Natural killer cell (primary cell): ENCODE measurements around the gene USP19. TPM values are rescaled to one million over a fixed set of nuclear protein-coding genes. Genes with fewer than 3 reads are reported as not detected.

ENCODE experiments used
- ATAC-seq, 3 donors: fragments of 150-1000 bp in 2 of 3; fragments of 200-7000 bp in 1 of 3; cut with Tn5 transposase; 1 replicate in 1 of 3; 2 replicates in 2 of 3; pipeline ENCODE4 v1.10.0; 2021; ENCODE audit warnings: mild to moderate bottlenecking in 2 of 3, moderate library complexity in 2 of 3
- DNase-seq, 2 donors: peaks; one replicate each; pipeline versions ENCODE4 v3.0.0 to v3.0.0-alpha.2; 2013 to 2021; ENCODE audit warnings: mixed read lengths in 1 of 2
- H3K27ac ChIP-seq: one replicate; pipeline ENCODE4 v1.5.1; 2013; ENCODE audit warnings: mild to moderate bottlenecking, low read length
- H3K27me3 ChIP-seq: one replicate; pipeline ENCODE4 v1.6.1; 2013; ENCODE audit warnings: low read length; ENCODE audit not compliant: control insufficient read depth, insufficient read depth
- H3K36me3 ChIP-seq: one replicate; pipeline ENCODE4 v1.6.1; 2013; ENCODE audit warnings: low read length; ENCODE audit not compliant: control insufficient read depth, insufficient read depth
- H3K4me1 ChIP-seq: one replicate; pipeline ENCODE4 v1.6.1; 2013; ENCODE audit warnings: low read length; ENCODE audit not compliant: control insufficient read depth, insufficient read depth
- H3K4me3 ChIP-seq: one replicate; pipeline ENCODE4 v1.5.1; 2013; ENCODE audit warnings: low read length
- H3K9me3 ChIP-seq: one replicate; pipeline ENCODE4 v1.6.1; 2013; ENCODE audit warnings: low read length; ENCODE audit not compliant: control insufficient read depth, insufficient read depth
- H3K27ac Mint-ChIP-seq, 2 donors: one replicate each; pipeline ENCODE4 v1.8.0; 2022; ENCODE audit warnings: mild to moderate bottlenecking in 2 of 2, mixed read lengths in 2 of 2, moderate library complexity in 1 of 2
- H3K27me3 Mint-ChIP-seq, 2 donors: one replicate each; pipeline ENCODE4 v1.8.0; 2022; ENCODE audit warnings: low read depth in 2 of 2, mixed read lengths in 2 of 2
- H3K36me3 Mint-ChIP-seq: one replicate; pipeline ENCODE4 v1.8.0; 2022; ENCODE audit warnings: mixed read lengths
- H3K4me1 Mint-ChIP-seq, 2 donors: one replicate each; pipeline ENCODE4 v1.8.0; 2022; ENCODE audit warnings: mixed read lengths in 2 of 2
- H3K4me3 Mint-ChIP-seq: one replicate; pipeline ENCODE4 v1.8.0; 2022; ENCODE audit warnings: mild to moderate bottlenecking, moderate library complexity, mixed read lengths
- H3K9me3 Mint-ChIP-seq, 2 donors: one replicate each; pipeline ENCODE4 v1.8.0; 2022; ENCODE audit warnings: mixed read lengths in 2 of 2
- WGBS: methylation state at CpG from one replicate; pipeline ENCODE4 v1.1.7; 2013; ENCODE audit warnings: missing lambda C conversion rate; ENCODE audit not compliant: insufficient coverage; 5-methylcytosine and 5-hydroxymethylcytosine counted together
- intact Hi-C: fragments of 100-400 bp; cut with micrococcal nuclease; formaldehyde crosslinking; loops from one replicate; pipeline ENCODE4 v1.14.2; 2022
- total RNA-seq, 4 donors: library from RNA; stranded (reverse); fragments of 120-200 nt in 1 of 4; gene quantifications; one replicate each; pipeline versions ENCODE4 v1.2.3 to v1.2.4, GENCODE V29; 2013 to 2022
- TF ChIP-seq, protein P1 (sequence below): fragments of 200-600 bp; IDR thresholded peaks from one replicate; pipeline ENCODE4 v1.8.0; 2022; ENCODE audit warnings: antibody characterized with exemption

The USP19 gene
- total RNA-seq, 3 donors from 2014 or later (not counting 1 experiment from before 2014, with no cell fraction given) = 68.6 to 71.5 (median 68.6) TPM

DNA sequence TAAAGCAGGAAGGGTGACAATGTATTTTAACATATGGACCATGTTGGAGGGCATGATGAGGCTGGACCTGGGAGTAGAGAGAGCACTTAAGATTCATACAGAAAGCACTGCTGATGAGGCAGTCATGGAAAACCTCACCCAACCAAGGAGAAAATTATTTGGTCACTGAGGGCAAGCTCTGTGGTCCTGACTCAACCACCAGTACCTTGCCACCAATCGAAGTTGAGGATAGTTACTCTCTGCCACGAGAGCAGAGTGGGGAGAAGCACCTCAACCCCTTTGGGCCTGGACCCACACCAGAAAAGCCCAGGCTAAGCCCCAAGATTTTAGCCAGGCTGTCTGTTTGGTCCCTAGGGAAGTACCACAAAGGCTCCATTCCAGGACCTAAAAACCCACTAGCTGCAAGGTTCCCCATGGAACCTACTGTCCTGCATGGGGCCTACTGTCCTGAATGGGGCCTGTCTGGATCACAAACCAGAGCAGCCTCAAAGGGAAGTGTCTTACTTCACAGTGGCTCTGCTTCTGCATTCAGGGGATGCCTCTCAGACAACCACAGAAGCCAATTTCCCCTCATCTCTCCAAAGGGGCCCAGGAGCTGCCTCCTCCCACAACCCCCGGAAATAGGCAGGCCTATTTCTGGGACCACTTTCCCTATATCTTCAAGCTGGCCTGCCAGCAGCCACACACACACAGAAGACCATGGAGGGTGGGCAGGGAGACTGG, 41.3 kb upstream of the USP19 start:
- Histone ChIP-seq H3K4me3 (no peak overlapping the region), H3K4me1 (peaks cover 20% of the 10 kb centered on the region), H3K27ac (no peak overlapping the region), H3K36me3 (peaks cover 12% of the 10 kb centered on the region), H3K9me3 (no peaks in the 10 kb centered on the region), H3K27me3 (no peaks in the 10 kb centered on the region)
- Mint-ChIP-seq H3K4me3 (no peak overlapping the region), H3K4me1 (peaks cover 20 to 27% of the 10 kb centered on the region in 2 donors), H3K9me3 (no peaks in the 10 kb centered on the region), H3K36me3 (no peaks in the 10 kb centered on the region), H3K27me3 (no peaks in the 10 kb centered on the region), H3K27ac (no peak overlapping the region)
- ATAC-seq = no peak
- 69% methylated on average over 2 of the region's 3 CpGs for WGBS
- DNase-seq = peak in 1 of 2 donors; percentile 2
- TF ChIP-seq, protein P1, sequence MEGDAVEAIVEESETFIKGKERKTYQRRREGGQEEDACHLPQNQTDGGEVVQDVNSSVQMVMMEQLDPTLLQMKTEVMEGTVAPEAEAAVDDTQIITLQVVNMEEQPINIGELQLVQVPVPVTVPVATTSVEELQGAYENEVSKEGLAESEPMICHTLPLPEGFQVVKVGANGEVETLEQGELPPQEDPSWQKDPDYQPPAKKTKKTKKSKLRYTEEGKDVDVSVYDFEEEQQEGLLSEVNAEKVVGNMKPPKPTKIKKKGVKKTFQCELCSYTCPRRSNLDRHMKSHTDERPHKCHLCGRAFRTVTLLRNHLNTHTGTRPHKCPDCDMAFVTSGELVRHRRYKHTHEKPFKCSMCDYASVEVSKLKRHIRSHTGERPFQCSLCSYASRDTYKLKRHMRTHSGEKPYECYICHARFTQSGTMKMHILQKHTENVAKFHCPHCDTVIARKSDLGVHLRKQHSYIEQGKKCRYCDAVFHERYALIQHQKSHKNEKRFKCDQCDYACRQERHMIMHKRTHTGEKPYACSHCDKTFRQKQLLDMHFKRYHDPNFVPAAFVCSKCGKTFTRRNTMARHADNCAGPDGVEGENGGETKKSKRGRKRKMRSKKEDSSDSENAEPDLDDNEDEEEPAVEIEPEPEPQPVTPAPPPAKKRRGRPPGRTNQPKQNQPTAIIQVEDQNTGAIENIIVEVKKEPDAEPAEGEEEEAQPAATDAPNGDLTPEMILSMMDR = no peak
- intact Hi-C loops = no loop called here

GRCh38 chr3:49161197-49161596, 40.6 kb upstream of the USP19 start:
- Mint-ChIP-seq H3K4me1 (peaks cover 20 to 27% of the 10 kb centered on the region in 2 donors), H3K27me3 (no peaks in the 10 kb centered on the region), H3K4me3 (no peak overlapping the region), H3K27ac (no peak overlapping the region), H3K36me3 (no peaks in the 10 kb centered on the region), H3K9me3 (no peaks in the 10 kb centered on the region)
- Histone ChIP-seq H3K27ac (no peak overlapping the region), H3K27me3 (no peaks in the 10 kb centered on the region), H3K9me3 (no peaks in the 10 kb centered on the region), H3K4me1 (peaks cover 13% of the 10 kb centered on the region), H3K4me3 (no peak overlapping the region), H3K36me3 (peaks cover 12% of the 10 kb centered on the region)
- ATAC-seq = no peak
- TF ChIP-seq, protein P1 = no peak
- 85% methylated on average over 2 of the region's 2 CpGs for WGBS
- DNase-seq = no peak
- intact Hi-C loops = no loop called here

- no peak overlapping the region for H3K27ac ChIP-seq
- intact Hi-C loops = loop anchor here (1.0 kb wide), 1 partner anchor 170 kb away; no protein-coding TSS in a partner anchor
- TF ChIP-seq, protein P1 = no peak
- DNase-seq (no peak), ATAC-seq (no peak)
- no peaks in the 10 kb centered on the region for H3K4me1 ChIP-seq
- Mint-ChIP-seq H3K4me3 (no peak overlapping the region), H3K27ac (no peak overlapping the region), H3K36me3 (no peaks in the 10 kb centered on the region), H3K4me1 (peaks cover under 1 to 7% of the 10 kb centered on the region in 2 donors), H3K27me3 (no peaks in the 10 kb centered on the region), H3K9me3 (no peaks in the 10 kb centered on the region)
- H3K36me3 ChIP-seq = peaks cover 11% of the 10 kb centered on the region
- WGBS = 85% methylated on average over 2 of the region's 2 CpGs
- no peaks in the 10 kb centered on the region for H3K9me3 ChIP-seq
- H3K4me3 ChIP-seq = no peak overlapping the region
- H3K27me3 ChIP-seq = no peaks in the 10 kb centered on the region
These were observed 38.2 kb upstream of the USP19 start for GRCh38 chr3:49158792-49159191.
